Thyroid gland (tissue), 4 donors: ENCODE results near the gene TYMS.

ENCODE experiments used
- POLR2A ChIP-seq, 2 donors: fragments of 450-650 bp; IDR thresholded peaks; one replicate each; pipeline ENCODE4 v1.6.1; 2017; ENCODE audit warnings: antibody characterized with exemption in 2 of 2, mild to moderate bottlenecking in 2 of 2, moderate library complexity in 1 of 2
- TF ChIP-seq, protein P1 (sequence below), 6 experiments: fragments of 200-600 bp in 3 of 6; fragments of 450-650 bp in 3 of 6; sonication (generic) in 3 of 6; IDR thresholded peaks; one replicate each; pipeline ENCODE4 v1.5.1; 2016 to 2019; ENCODE audit warnings: antibody characterized with exemption in 6 of 6, mild to moderate bottlenecking in 2 of 6, inconsistent platforms in 1 of 6, moderate library complexity in 1 of 6

- TF ChIP-seq, protein P1, sequence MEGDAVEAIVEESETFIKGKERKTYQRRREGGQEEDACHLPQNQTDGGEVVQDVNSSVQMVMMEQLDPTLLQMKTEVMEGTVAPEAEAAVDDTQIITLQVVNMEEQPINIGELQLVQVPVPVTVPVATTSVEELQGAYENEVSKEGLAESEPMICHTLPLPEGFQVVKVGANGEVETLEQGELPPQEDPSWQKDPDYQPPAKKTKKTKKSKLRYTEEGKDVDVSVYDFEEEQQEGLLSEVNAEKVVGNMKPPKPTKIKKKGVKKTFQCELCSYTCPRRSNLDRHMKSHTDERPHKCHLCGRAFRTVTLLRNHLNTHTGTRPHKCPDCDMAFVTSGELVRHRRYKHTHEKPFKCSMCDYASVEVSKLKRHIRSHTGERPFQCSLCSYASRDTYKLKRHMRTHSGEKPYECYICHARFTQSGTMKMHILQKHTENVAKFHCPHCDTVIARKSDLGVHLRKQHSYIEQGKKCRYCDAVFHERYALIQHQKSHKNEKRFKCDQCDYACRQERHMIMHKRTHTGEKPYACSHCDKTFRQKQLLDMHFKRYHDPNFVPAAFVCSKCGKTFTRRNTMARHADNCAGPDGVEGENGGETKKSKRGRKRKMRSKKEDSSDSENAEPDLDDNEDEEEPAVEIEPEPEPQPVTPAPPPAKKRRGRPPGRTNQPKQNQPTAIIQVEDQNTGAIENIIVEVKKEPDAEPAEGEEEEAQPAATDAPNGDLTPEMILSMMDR (IDR thresholded peaks at IDR 0.05) = no peak
- TF ChIP-seq POLR2A (IDR thresholded peaks at IDR 0.05) = no peak
Observed at GRCh38 chr18:669077-669476, 11.6 kb downstream of the TYMS start.
